Midbrain (tissue), 1 donor: ENCODE results near the gene IRF9.

Experiments used
- DNase-seq: peaks from one replicate; lab custom pipeline; 2025; lab: John Stamatoyannopoulos, UW

IRF9 gene

DNA sequence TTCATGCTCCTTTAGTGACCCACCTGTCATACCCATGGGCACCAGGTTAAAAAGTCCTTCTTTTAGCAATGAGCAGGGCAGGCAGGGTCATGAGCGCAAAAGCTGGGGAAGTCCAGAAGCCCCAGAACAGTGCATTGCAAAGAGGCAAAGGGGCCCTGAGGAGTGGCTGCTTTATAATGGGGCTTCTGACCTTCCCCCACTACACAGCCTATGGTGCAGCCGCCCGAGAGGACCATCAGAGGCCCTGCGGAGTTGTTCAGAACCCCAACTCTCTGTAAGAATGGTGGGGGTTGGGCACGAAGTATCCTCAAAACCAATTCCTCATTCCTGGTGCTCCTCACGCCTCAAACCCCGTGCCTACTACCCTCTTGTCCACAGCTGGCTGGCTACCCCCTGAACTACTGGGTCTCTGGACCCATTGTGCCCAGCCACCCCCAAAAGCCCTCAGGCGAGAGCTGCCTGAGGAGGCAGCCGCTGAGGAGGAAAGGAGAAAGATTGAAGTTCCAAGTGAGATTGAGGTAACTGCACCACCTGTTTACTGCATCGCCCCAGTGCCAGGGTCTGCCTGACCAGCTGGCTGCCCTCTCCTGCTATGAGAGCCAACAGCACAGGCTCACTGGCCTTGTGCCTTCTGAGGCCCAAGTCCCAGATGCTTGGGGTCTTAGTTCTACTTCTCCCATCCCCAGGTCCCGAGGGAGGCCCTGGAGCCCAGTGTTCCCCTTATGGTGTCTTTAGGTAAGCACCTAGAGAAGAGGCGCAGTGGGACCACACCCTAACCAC is 17.5 kb downstream of the IRF9 start:
- no peak for DNase-seq

DNA sequence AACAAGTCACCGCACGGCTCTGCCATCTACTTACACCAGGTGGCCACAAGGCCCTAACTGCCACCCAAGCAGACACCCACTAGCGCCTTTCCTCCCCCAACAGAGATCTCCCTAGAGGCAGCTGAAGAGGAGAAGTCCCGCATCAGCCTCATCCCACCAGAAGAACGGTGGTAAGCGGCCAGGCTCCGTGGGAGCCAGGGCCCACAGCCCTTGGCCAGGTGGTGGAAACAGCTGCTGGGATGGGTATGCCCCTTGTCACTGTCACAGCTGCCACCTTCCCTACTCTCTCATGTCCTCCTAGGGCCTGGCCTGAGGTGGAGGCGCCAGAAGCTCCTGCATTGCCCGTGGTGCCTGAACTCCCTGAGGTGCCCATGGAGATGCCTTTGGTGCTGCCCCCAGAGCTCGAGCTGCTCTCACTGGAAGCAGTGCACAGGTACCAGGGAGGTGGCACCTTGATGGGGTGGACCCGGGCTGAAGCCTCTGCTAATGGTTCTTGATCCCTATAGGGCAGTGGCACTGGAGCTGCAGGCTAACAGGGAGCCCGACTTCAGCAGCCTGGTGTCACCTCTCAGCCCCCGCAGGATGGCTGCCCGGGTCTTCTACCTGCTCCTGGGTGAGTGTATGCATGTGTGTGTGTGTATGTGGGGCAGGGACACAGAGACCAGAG is 18.4 kb downstream of the IRF9 start:
- DNase-seq: no peak

DNA sequence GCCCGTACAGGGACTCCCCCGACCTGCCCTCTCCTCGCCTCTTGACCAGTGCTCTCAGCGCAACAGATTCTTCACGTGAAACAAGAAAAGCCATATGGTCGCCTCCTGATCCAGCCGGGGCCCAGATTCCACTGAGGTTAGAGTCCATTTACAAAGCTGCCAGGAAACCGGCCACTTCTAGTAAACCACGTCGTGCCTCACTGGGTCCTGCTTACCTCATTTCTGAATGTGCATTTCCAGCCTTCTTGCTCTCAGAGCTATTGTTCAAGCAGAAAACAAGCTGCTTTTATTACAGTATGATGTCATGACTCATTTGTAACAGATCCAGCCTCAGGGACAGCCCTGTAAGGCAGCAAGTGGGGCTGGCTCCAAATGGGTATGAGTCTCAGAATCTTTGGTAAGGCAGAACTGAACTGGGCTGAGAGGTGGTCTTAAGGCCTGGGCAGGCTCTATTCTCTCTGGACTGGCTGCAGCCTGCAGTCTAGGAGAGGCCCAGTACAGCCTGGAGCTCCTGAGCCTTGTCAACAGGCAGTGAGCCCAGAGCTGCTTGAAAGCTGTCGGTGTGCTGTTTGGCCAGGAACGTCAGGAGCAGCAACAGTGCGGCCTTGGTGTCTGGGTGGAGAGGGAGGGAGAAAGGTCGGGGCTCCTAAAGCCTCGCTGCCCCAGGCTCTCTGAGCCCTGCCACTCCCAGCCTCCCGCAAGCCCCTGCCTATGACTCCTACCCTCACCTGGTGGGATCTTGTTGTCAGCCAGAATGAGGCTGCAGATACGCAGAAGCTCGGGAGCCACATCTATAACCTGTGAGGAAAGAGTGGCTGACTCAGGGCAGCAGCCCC is 19.1 kb downstream of the IRF9 start:
- DNase-seq: peak; percentile 40

DNA sequence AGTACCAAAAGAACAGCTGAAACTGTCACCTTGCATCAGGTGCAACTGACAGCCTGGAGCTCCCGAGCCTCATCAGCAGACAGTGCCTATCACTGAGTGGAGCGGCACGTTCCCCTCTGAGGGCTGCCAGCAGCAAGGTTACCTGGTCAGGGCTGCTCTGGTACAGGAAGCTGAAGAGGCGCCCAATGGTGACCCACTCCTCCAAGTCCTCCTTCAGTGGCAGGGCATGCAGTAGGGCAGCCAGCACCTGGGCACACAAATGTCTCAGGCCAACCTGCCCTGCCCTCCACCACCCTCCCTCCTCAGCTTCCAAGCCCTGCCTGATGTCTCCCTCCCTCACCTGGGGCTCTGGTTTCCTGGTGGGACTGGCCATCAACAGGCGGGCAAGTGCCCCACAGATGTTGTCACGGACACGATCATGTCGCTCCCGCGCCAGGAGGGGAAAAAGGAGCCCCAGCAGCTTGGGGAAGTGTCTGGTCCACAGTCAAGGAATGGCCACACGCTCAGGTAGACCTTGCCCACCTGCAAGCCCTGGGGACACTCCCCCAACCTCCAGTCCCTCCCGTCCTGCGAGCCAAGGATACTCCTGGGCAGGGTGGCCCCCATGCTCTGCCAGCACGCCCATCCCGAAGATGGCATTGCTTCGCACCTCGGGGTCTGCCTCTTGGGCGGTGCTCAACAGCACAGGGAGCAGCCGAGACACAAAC is 20.5 kb downstream of the IRF9 start:
- no peak for DNase-seq

DNA sequence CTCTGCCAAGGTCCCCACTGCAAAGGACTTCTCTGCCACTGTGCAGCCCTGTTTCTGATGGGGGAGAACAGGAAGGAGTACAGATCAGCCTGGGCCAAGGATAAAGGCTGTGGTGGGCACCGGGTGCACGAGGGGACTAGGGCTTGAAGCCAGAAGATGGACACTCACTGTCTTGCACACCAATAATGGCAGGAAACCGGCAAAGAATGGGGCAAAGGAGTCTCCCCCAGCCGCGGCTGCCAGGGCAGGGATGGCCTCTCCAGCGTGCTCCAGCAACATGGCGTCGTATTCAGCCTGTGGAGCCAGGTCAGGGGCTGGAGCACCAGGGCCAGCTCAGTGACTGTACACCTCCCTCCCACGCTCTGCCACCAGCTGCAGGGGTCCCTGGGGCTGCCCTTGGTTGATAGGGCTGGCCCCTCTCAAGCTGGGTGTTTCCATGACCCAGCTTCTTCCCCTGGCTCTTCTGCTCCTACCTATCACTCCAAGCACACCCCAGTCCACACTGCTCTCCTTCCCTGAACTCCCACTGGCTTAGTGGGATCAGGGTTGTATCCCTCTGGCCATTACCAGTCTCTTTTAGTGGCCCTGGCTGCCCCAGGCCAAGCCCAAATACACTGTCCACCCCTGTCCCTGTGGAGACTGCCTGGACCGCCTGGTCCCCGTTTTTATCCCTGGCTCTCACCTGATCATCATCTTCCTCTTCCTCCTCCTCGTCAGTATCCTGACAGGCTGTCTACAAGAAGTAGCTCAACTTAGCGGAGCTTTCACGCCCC is 21.2 kb downstream of the IRF9 start:
- DNase-seq: no peak

DNA sequence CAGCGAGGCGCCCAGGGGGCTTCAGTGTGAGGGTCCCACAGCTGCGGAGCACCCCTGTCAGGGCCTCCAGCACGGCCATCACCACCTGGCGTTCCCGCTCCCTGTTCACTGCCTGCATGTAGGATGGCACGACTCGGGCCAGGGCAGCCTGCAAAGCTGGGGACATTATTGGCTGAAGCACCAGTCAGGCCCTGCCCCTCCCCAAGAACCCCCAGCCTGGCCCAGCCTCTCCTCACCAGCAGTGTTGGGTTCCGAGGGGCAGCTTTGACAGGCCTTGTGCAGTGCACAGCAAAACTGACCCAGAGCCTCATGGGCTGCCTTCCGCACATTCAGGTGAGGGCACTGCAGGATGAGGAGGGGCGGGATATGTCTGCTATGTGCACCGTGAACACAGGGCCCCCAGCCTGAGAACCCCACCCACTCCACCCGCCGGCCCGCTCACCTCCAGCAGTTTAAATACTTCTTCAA is 22.0 kb downstream of the IRF9 start:
- DNase-seq: no peak

DNA sequence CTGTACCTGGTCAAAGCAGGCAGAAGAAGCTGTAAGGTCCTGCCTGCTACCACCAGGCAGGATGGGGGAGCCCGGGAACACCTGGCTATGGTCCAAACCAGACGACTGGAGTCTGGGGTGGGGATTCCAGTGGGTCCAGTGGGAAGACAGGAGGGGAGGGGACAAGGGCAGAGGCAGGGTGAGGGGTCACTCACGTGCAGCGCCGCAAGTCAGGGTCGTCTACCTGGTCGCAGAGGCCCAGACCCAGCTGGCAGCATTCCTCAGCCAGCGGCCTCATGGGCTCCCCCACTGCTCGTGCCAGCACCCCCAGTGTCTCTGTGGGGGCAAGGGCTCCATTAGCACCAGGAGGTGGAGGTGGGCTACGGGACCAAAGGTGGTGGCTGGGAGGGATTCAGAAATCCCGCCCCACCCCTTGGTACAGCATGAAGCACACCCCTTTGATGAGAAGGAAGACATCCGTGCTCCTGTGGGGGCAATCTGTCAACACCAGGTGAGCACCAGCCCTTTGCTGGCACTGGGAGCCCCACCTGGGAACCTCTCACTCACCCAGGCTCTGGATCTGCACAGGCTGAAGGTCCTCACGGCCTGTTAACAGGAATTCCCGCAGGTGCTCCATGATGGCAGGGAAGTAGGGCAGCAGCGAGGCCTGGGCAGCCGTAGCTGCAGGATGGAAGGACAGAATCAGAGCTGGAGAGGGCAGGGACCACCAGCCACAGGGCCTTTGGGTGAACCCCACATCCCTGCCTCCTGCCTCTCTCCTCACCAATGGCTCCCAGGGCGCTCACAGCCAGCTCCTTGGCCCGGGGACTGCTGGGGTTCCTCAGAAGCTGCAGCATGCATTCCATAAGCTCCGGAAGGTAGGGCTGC is 23.3 kb downstream of the IRF9 start:
- no peak for DNase-seq

DNA sequence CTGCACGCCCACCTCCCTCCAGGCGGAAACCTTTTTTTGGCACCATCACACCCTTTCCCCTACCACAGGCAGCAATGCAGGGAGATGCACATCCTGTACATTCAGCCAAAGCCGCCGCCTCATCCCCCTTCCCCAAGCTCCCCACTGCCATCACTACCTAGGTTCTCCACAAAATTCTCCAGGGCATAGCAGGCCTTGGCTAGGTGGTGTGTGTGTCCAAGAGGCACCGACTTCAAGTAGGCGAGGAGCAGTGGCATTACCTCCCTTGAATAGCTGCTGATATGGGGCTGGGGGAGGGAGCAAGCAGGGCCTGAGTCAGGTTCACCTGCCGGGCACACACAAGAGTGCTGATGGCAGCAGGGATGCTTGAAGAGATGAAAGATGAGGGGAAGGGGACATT is 24.0 kb downstream of the IRF9 start:
- DNase-seq: no peak

DNA sequence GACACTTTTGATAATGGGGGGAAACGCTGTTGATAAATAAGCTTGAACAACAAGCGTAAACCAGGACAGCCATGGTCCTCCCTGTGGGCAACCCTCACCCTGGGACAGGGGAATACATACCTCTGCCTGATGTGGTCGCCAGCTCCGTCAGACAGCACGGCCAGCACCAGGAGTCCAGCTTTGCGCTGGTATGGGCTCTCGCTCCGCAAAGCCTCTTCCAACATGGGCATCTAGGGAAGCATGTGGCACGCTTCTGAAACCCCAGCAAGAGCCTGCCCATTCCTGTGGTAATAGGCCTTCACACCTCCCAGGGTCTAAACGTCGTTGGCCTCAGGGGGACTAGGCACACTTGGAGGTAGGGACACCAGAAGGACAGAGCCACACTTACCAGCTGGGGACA is 24.7 kb downstream of the IRF9 start:
- DNase-seq: no peak

DNA sequence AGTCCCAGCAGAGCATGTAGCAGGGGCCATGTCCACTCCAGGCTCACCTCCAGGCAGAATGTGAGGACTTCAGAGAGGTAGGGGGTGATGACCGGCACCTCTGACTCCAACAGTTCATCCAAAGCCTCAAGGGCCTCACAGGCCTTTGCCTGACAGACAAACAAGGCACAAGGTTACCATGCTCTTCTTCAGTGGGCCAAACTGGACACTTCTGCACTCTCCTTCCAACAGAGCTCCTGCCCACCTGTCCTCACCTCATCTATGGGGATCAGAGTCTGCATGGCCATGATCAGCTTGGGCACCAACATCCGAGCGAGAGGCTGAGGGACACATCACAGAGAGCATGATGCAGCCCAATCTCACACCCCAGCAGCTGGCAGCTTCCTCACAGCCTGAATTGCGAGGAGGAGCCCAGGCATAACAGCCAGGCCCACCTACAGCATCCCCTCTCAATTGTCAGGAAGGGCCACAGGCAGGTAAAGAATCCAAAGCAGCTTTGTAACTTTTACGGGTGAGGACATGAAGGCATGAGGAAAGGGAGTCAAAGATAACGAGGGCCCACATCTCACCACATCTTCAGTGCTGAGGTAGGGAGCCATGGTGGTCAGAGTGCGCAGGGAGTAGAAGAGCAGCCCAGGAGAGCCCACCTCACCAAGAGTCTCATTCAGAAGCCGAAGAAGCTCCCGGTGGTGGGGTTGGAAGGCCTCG is 25.9 kb downstream of the IRF9 start:
- DNase-seq: no peak

DNA sequence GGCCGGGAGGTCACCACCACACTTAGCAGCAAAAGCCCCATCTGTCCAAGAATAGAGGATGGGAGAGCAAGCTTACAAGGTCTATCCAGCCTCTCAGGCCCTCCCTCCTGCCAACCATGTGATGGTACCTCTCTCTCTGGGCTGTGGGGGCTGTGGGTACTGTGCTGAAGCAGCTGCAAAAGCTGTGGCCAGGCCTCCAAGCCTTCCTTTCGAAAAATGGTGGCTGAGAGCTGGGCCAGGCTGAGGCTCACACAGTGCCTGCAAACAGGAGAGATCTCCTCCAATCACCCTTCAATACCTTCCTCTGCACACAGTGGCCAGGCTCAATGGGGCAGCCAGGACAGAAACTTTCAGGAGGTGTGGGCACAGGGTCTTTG is 26.5 kb downstream of the IRF9 start:
- no peak for DNase-seq

DNA sequence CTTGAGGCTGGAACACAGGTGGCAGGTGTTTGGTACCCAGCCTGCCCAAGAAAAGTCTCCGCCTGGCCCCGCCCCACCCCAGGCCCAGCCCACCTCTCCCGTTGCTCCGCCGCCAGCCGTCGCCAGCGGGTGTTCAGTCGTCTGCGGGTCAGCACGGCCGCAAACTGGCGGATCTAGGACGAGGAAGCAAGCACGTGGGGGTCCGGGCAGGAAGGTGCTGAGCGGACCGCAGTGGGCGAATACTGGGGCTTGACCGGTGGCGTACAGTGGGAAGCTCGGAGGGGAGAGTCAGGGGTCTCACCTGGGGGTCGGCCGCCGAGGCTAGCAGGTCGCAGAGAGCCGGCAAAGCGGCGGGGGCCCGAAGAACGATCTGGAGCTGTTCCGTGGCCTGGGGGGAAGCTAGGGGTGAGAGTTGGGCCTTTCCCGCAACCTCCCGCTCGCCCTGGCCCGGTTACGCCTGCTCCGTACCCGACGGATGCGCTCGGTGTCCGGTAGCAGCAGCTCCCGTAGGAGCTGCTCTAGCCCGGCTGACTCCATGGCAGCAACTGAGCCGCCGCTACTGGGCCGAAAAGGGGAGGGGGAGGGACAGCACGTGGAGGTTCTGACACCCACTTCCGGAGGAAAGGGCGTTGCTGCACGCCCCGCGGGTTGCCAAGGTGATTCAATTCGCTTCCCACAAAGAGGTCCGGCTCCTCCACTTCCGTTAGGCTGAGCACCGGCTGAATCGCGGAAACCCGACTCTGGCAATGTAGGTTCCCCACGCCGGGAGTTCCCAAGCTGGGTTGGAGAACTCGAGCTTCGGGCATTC is 27.4 kb downstream of the IRF9 start, which contains the start of gene IPO4:
IPO4 (minus strand) TSS at position 566 of the 808 bp plus-strand sequence; CDS start at position 537, 29 bp downstream.
- peak; percentile 98 for DNase-seq

DNA sequence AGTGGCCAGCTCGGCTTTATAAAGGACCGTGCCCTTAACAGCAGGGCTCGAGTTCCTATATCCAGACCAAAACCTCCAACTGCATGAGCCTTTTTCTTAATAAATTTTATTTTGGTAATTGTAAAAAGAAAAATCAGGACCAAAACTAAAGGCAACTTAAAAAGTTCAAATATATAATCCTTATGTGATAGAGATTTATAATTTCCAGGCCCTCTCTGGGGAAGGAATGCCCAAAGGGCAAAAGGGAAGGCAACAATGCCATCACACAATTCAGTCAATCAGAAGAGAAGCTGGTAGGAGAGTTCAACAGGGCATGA is 28.0 kb downstream of the IRF9 start:
- no peak for DNase-seq

DNA sequence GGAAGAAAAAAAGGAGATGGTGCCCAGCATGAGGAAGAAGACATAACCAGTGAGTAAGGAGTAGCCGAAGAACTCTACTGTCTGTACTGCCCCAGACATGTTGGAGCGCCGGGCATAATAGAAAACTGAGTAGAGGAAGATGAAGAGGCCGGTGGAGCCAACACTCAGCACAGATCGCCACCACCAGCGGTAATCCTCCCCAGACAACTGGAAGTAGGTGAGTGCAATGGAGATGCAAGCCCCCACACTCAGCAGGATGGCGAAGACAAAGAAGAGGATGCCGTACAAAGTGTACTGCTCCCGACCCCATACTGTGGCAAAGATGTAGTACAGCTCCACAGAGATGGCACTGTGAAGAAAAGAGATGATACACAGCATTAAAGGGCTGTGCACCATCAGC is 28.4 kb downstream of the IRF9 start:
- DNase-seq: no peak

DNA sequence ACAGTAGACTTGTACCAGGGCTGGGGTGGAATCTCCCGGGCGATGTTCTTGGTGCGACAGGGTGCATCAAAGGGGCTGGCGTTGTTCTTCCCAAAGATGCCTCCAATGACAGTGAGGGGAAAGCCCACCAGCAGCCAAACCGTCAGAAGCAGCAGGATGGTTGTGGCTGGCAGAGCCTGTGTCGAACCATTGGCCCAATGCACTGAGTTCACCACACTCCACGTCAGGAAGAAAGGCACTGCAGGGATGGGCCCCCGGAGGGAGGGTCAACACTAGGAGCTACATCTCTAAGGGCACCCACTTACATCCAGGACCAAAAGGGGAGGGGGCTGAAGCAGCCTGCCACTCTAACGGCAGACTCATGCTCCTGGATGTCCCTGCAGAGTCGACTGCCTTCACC is 29.4 kb downstream of the IRF9 start:
- DNase-seq: no peak

DNA sequence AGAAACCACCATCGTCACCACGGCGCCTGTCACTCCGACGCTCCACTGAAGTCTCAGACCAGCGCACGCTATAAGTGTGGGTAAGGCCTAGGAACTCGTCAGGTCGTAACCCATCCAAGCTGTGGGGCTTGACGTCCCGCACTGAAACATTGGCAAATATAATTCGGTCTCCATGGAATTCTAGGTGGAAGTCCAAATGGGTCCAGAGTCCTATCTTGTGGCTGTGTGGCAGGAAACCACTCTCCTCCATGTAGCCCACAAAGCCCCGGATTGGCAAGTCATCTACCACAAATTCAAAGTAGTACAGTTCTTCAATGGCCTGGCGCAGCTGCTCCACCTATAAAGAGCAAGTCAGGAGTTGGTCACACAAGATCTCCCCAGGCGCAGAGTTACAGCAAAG is 31.9 kb downstream of the IRF9 start:
- DNase-seq: no peak

DNA sequence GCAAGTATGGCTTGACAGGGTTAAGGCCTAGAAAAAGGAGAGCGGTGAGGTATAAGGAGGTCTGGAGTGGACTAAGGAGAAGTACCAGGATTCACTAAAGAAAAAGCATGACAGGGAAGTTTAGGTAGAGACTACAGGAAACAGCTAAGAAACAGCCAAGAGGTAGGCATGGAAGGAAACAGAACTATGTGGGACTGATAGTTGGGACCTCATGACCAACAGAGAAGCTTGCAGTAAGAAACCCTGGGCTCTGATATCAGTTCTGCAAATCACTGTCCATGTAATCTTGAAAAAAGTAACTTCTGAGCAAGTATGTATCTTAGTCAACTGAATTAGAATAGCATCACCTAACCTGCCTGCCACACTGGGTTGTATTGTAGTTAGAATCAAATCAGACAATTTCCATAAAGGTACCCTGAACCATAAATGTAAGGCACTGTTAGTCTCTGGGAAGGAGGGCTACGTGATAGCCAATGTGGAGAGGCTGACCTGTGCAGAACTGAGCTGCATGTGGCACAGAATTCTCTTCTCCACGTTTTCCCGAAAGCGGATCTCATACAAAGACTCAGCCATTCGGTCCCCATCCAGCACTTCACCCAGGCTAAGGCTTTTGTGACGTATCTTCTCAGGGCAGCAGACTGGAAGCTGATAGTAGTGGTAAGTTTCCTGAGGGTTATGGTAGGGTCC is 33.3 kb downstream of the IRF9 start:
- no peak for DNase-seq

DNA sequence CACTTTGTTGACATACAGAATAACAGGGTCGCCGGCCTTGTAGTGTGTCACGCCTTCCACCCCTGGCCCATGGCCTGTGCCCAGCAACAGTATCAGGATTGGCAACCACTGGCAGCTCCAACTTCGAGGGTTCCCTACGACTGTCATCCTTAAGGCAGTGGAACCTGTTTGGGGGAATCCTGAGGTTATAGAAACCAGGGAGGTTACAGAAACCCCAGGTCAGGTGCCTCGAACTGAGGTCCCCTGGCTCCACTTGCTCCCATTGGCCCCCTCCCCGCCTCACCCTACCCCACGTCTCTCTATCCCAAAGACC is 33.8 kb downstream of the IRF9 start:
- no peak for DNase-seq
